Activated CD4-positive, alpha-beta T cell treated with anti-CD3 and anti-CD28 coated beads, Interleukin-2, amount 10 ng/mL, durations not matched to agents 24 days and 14 days (primary cell): ENCODE measurements around the gene C2. TPM values are rescaled to one million over a fixed set of nuclear protein-coding genes. Genes with fewer than 3 reads are reported as not detected.

Experiments used
- DNase-seq: peaks from one replicate; pipeline ENCODE4 v3.0.0; 2022
- H3K27ac Mint-ChIP-seq: one replicate; pipeline ENCODE4 v1.8.0; 2022; ENCODE audit warnings: mild to moderate bottlenecking, mixed read lengths
- H3K27me3 Mint-ChIP-seq: one replicate; pipeline ENCODE4 v1.8.0; 2022; ENCODE audit warnings: mixed read lengths
- H3K36me3 Mint-ChIP-seq: one replicate; pipeline ENCODE4 v1.8.0; 2022; ENCODE audit warnings: low read depth, mild to moderate bottlenecking, mixed read lengths
- H3K4me1 Mint-ChIP-seq: one replicate; pipeline ENCODE4 v1.8.0; 2021; ENCODE audit warnings: mixed read lengths
- H3K4me3 Mint-ChIP-seq: one replicate; pipeline ENCODE4 v1.8.0; 2022; ENCODE audit warnings: mild to moderate bottlenecking, moderate library complexity, mixed read lengths
- H3K9me3 Mint-ChIP-seq: one replicate; pipeline ENCODE4 v1.8.0; 2021; ENCODE audit warnings: mixed read lengths
- intact Hi-C: fragments of 100-400 bp; cut with micrococcal nuclease; formaldehyde crosslinking; loops from one replicate; pipeline ENCODE4 v1.15.1; 2023
- total RNA-seq: library from RNA; stranded (reverse); gene quantifications from 2 replicates; pipeline ENCODE4 v1.2.3, GENCODE V29; 2022

The C2 gene
- total RNA-seq: 0.30 and 0.43 TPM in 2 replicates

- intact Hi-C loops: no loop called here
- Mint-ChIP-seq H3K36me3 (no peaks in the 10 kb centered on the region), H3K4me3 (no peak within 1 kb of the TSS), H3K4me1 (peaks cover 1% of the 10 kb centered on the region), H3K27me3 (peaks cover 3% of the 10 kb centered on the region), H3K27ac (no peak within 1 kb of the TSS), H3K9me3 (no peaks in the 10 kb centered on the region)
- no peak for DNase-seq
These were observed at the start of gene C2 for GRCh38 chr6:31927242-31927862. Gene C2, plus strand, starts transcription at chr6:31927717. Its CDS starts 36 bp downstream, at chr6:31927753.

GRCh38 chr6:31878222-31878621 is 49.3 kb upstream of the C2 start:
- no peak overlapping the region for H3K4me3 Mint-ChIP-seq
- intact Hi-C loops: no loop called here

GRCh38 chr6:31878726-31879125 is 48.8 kb upstream of the C2 start, which contains the start of gene SLC44A4:
Gene SLC44A4, minus strand, starts transcription at chr6:31878997. Its CDS starts 17 bp downstream, at chr6:31878980.
- peaks cover 29% of the 10 kb centered on the region for H3K36me3 Mint-ChIP-seq
- intact Hi-C loops: no loop called here
- DNase-seq: no peak
- H3K27me3 Mint-ChIP-seq: no peaks in the 10 kb centered on the region
- H3K4me1 Mint-ChIP-seq: peaks cover 2% of the 10 kb centered on the region
- no peak within 1 kb of the TSS for H3K27ac Mint-ChIP-seq
- no peak within 1 kb of the TSS for H3K4me3 Mint-ChIP-seq
- H3K9me3 Mint-ChIP-seq: no peaks in the 10 kb centered on the region

More at GRCh38 chr6:31878222-31878621, 49.3 kb upstream of the C2 start:
- Mint-ChIP-seq H3K9me3 (no peaks in the 10 kb centered on the region), H3K4me1 (peaks cover 2% of the 10 kb centered on the region), H3K27me3 (no peaks in the 10 kb centered on the region), H3K36me3 (peaks cover 28% of the 10 kb centered on the region), H3K27ac (no peak overlapping the region)
- no peak for DNase-seq

- DNase-seq: no peak
- H3K36me3 Mint-ChIP-seq: peaks cover 31% of the 10 kb centered on the region
- H3K9me3 Mint-ChIP-seq: no peaks in the 10 kb centered on the region
- H3K27me3 Mint-ChIP-seq: no peaks in the 10 kb centered on the region
- intact Hi-C loops: no loop called here
- H3K4me3 Mint-ChIP-seq: no peak overlapping the region
- H3K27ac Mint-ChIP-seq: no peak overlapping the region
- peaks cover 2% of the 10 kb centered on the region for H3K4me1 Mint-ChIP-seq
These were observed 48.4 kb upstream of the C2 start for GRCh38 chr6:31879143-31879542.

- Mint-ChIP-seq H3K4me3 (no peak overlapping the region), H3K27ac (no peak overlapping the region), H3K4me1 (no peaks in the 10 kb centered on the region), H3K9me3 (no peaks in the 10 kb centered on the region), H3K36me3 (peaks cover 33% of the 10 kb centered on the region), H3K27me3 (no peaks in the 10 kb centered on the region)
- intact Hi-C loops: no loop called here
- DNase-seq: no peak
These were observed 47.6 kb upstream of the C2 start for GRCh38 chr6:31879901-31880300.

GRCh38 chr6:31880616-31881015 is 46.9 kb upstream of the C2 start:
- H3K4me1 Mint-ChIP-seq: no peaks in the 10 kb centered on the region
- no peaks in the 10 kb centered on the region for H3K27me3 Mint-ChIP-seq
- DNase-seq: no peak
- no peak overlapping the region for H3K4me3 Mint-ChIP-seq
- no peaks in the 10 kb centered on the region for H3K9me3 Mint-ChIP-seq
- peaks cover 38% of the 10 kb centered on the region for H3K36me3 Mint-ChIP-seq
- intact Hi-C loops: no loop called here
- H3K27ac Mint-ChIP-seq: no peak overlapping the region

GRCh38 chr6:31881136-31881859 is 46.2 kb upstream of the C2 start:
- intact Hi-C loops: no loop called here
- no peak overlapping the region for H3K4me3 Mint-ChIP-seq
- peak overlapping the region; percentile 45 for H3K27ac Mint-ChIP-seq
- no peaks in the 10 kb centered on the region for H3K9me3 Mint-ChIP-seq
- DNase-seq: no peak
- no peaks in the 10 kb centered on the region for H3K27me3 Mint-ChIP-seq
- H3K4me1 Mint-ChIP-seq: no peaks in the 10 kb centered on the region
- H3K36me3 Mint-ChIP-seq: peaks cover 44% of the 10 kb centered on the region

GRCh38 chr6:31882344-31882743 is 45.2 kb upstream of the C2 start:
- H3K4me3 Mint-ChIP-seq: no peak overlapping the region

GRCh38 chr6:31883676-31884075 is 43.8 kb upstream of the C2 start:
- no peak overlapping the region for H3K4me3 Mint-ChIP-seq
- peaks cover 50% of the 10 kb centered on the region for H3K36me3 Mint-ChIP-seq
- intact Hi-C loops: no loop called here
- no peak for DNase-seq
- no peaks in the 10 kb centered on the region for H3K9me3 Mint-ChIP-seq
- no peaks in the 10 kb centered on the region for H3K4me1 Mint-ChIP-seq
- no peaks in the 10 kb centered on the region for H3K27me3 Mint-ChIP-seq
- H3K27ac Mint-ChIP-seq: no peak overlapping the region

More at GRCh38 chr6:31882344-31882743, 45.2 kb upstream of the C2 start:
- Mint-ChIP-seq H3K4me1 (no peaks in the 10 kb centered on the region), H3K27ac (no peak overlapping the region), H3K27me3 (no peaks in the 10 kb centered on the region), H3K36me3 (peaks cover 45% of the 10 kb centered on the region), H3K9me3 (no peaks in the 10 kb centered on the region)
- intact Hi-C loops: no loop called here
- DNase-seq: no peak

- Mint-ChIP-seq H3K36me3 (peaks cover 52% of the 10 kb centered on the region), H3K4me3 (no peak overlapping the region), H3K4me1 (peaks cover 3% of the 10 kb centered on the region), H3K27ac (no peak overlapping the region), H3K27me3 (no peaks in the 10 kb centered on the region), H3K9me3 (no peaks in the 10 kb centered on the region)
- DNase-seq: no peak
- intact Hi-C loops: no loop called here
These were observed 42.9 kb upstream of the C2 start for GRCh38 chr6:31884528-31885035.

GRCh38 chr6:31886541-31886991 is 41.0 kb upstream of the C2 start:
- H3K9me3 Mint-ChIP-seq: no peaks in the 10 kb centered on the region
- H3K27me3 Mint-ChIP-seq: no peaks in the 10 kb centered on the region
- no peak overlapping the region for H3K27ac Mint-ChIP-seq
- H3K36me3 Mint-ChIP-seq: peaks cover 48% of the 10 kb centered on the region
- H3K4me3 Mint-ChIP-seq: no peak overlapping the region
- no peak for DNase-seq
- intact Hi-C loops: no loop called here
- peaks cover 3% of the 10 kb centered on the region for H3K4me1 Mint-ChIP-seq

- H3K9me3 Mint-ChIP-seq: no peaks in the 10 kb centered on the region
- peaks cover 3% of the 10 kb centered on the region for H3K4me1 Mint-ChIP-seq
- H3K27me3 Mint-ChIP-seq: no peaks in the 10 kb centered on the region
- H3K36me3 Mint-ChIP-seq: peaks cover 48% of the 10 kb centered on the region
- H3K4me3 Mint-ChIP-seq: no peak overlapping the region
- H3K27ac Mint-ChIP-seq: no peak overlapping the region
- no peak for DNase-seq
- intact Hi-C loops: no loop called here
These were observed 40.1 kb upstream of the C2 start for GRCh38 chr6:31887173-31888007.

GRCh38 chr6:31888276-31889258 is 39.0 kb upstream of the C2 start:
- peaks cover 48% of the 10 kb centered on the region for H3K36me3 Mint-ChIP-seq
- no peak overlapping the region for H3K4me3 Mint-ChIP-seq
- intact Hi-C loops: no loop called here
- peaks cover 6% of the 10 kb centered on the region for H3K4me1 Mint-ChIP-seq
- H3K27ac Mint-ChIP-seq: no peak overlapping the region
- H3K27me3 Mint-ChIP-seq: no peaks in the 10 kb centered on the region
- no peaks in the 10 kb centered on the region for H3K9me3 Mint-ChIP-seq
- DNase-seq: peak; percentile 88
